Common myeloid progenitor, CD34-positive (primary cell): Measurements from ENCODE around the gene KIRREL3.

Experiments used
- CTCF ChIA-PET: fragments of 350-600 bp; sonication (Branson Sonifier 250); formaldehyde crosslinking; loops from one replicate; lab custom pipeline; 2021; ENCODE audit warnings: antibody characterized with exemption; lab: Charles Lee
- POLR2A ChIA-PET: fragments of 350-600 bp; sonication (Branson Sonifier 250); formaldehyde crosslinking; loops from one replicate; lab custom pipeline; 2021; ENCODE audit warnings: antibody characterized with exemption; lab: Charles Lee
- DNase-seq, 3 donors: peaks; one replicate each; pipeline versions ENCODE4 v3.0.0 to v3.0.0-alpha.2; 2013
- H3K27ac ChIP-seq, 2 experiments: 1 replicate in 1 of 2; 2 replicates in 1 of 2; pipeline ENCODE4 v1.7.0; 2013; ENCODE audit warnings: inconsistent platforms in 2 of 2, low read length in 2 of 2, mild to moderate bottlenecking in 2 of 2, low read depth in 1 of 2, moderate library complexity in 1 of 2; ENCODE audit not compliant: severe bottlenecking in 2 of 2, insufficient read depth in 1 of 2, poor library complexity in 1 of 2
- H3K27me3 ChIP-seq, 5 experiments: replicated peaks in 2 of 5; 1 replicate in 3 of 5; 2 replicates in 2 of 5; pipeline versions ENCODE4 v1.6.1 to v1.7.0; 2013; ENCODE audit warnings: low read length in 4 of 5, mild to moderate bottlenecking in 2 of 5, moderate library complexity in 2 of 5, inconsistent platforms in 1 of 5; ENCODE audit not compliant: insufficient read depth in 5 of 5, control insufficient read depth in 4 of 5
- H3K36me3 ChIP-seq, 4 experiments: 1 replicate in 2 of 4; 2 replicates in 2 of 4; pipeline versions ENCODE4 v1.6.1 to v1.7.0; 2013; ENCODE audit warnings: low read length in 3 of 4, control low read depth in 1 of 4, mild to moderate bottlenecking in 1 of 4; ENCODE audit not compliant: control insufficient read depth in 4 of 4, insufficient read depth in 4 of 4
- H3K4me1 ChIP-seq, 4 experiments: 1 replicate in 3 of 4; 2 replicates in 1 of 4; pipeline versions ENCODE4 v1.6.1 to v1.7.1; 2013; ENCODE audit warnings: low read length in 3 of 4, mild to moderate bottlenecking in 3 of 4, control low read depth in 1 of 4, inconsistent platforms in 1 of 4, moderate library complexity in 1 of 4; ENCODE audit not compliant: control insufficient read depth in 4 of 4, insufficient read depth in 4 of 4; ENCODE audit errors: control extremely low read depth in 1 of 4
- H3K4me3 ChIP-seq, 7 experiments: 1 replicate in 4 of 7; 2 replicates in 3 of 7; pipeline versions ENCODE4 v1.5.1 to v1.7.0; 2013; ENCODE audit warnings: mild to moderate bottlenecking in 7 of 7, low read length in 6 of 7, moderate library complexity in 6 of 7, inconsistent platforms in 2 of 7, low read depth in 2 of 7, control low read depth in 1 of 7; ENCODE audit not compliant: insufficient read depth in 4 of 7, control insufficient read depth in 1 of 7; ENCODE audit errors: extremely low read depth in 1 of 7
- H3K9me3 ChIP-seq, 5 experiments: 1 replicate in 4 of 5; 2 replicates in 1 of 5; pipeline versions ENCODE4 v1.6.1 to v1.7.1; 2013; ENCODE audit warnings: low read length in 4 of 5, mild to moderate bottlenecking in 2 of 5, inconsistent platforms in 1 of 5, low read depth in 1 of 5, moderate library complexity in 1 of 5; ENCODE audit not compliant: control insufficient read depth in 4 of 5, insufficient read depth in 2 of 5; ENCODE audit errors: control extremely low read depth in 1 of 5
- WGBS: methylation state at CpG from one replicate; pipeline ENCODE4 v1.1.5; 2013; ENCODE audit not compliant: insufficient coverage; 5-methylcytosine and 5-hydroxymethylcytosine counted together

Gene KIRREL3

GRCh38 chr11:126744699-126745098, 255.9 kb downstream of the KIRREL3 start:
- no peaks in the 10 kb centered on the region for H3K9me3 ChIP-seq
- H3K27me3 ChIP-seq = peaks cover 0 to 4% (median 2%) of the 10 kb centered on the region in 5 experiments
- ChIA-PET POLR2A (no interaction called here), CTCF (no interaction called here)
- DNase-seq = no peak
- no peaks in the 10 kb centered on the region for H3K36me3 ChIP-seq
- H3K27ac ChIP-seq = no peak overlapping the region
- H3K4me1 ChIP-seq = peaks cover 0 to 14% (median 0%) of the 10 kb centered on the region in 4 experiments
- no peak overlapping the region for H3K4me3 ChIP-seq
- 100% methylated on average over 4 of the region's 4 CpGs for WGBS

DNA sequence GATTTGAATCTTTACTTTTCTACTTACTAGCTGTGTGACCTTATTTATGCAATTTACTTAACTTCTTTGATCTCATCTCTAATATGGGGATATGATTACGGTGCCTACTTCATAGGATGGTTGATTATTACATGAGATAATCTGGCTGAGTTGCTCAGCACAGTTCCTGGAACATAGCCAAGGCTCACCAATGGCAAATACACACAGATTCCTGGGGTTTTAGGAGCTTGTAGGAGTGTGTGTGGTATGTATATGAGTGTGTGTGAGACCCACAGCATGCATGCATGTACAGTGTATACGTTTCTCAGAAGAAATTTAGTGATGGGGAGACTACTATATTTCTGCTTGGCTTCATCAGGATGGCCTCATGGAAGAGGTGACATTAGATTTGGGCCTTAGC, 256.9 kb downstream of the KIRREL3 start:
- peaks cover 0 to 4% (median under 1%) of the 10 kb centered on the region in 5 experiments for H3K27me3 ChIP-seq
- 88% methylated on average over 1 of the region's 2 CpGs for WGBS
- ChIA-PET POLR2A (no interaction called here), CTCF (interaction anchor here (0.6 to 2.2 kb wide), 2 partner anchors 9 to 27 kb away, joined by 4 to 8 read pairs; no protein-coding TSS in a partner anchor)
- no peaks in the 10 kb centered on the region for H3K9me3 ChIP-seq
- no peaks in the 10 kb centered on the region for H3K36me3 ChIP-seq
- H3K4me1 ChIP-seq = peaks cover 0 to 11% (median 0%) of the 10 kb centered on the region in 4 experiments
- no peak for DNase-seq
- no peak overlapping the region for H3K4me3 ChIP-seq
- no peak overlapping the region for H3K27ac ChIP-seq

GRCh38 chr11:126742582-126742981, 258.0 kb downstream of the KIRREL3 start:
- 92% methylated on average over 4 of the region's 4 CpGs for WGBS
- CTCF ChIA-PET = interaction anchor here (1.1 to 2.2 kb wide), 2 partner anchors 26 to 44 kb away, joined by 3 to 8 read pairs; no protein-coding TSS in a partner anchor
- Histone ChIP-seq H3K9me3 (no peaks in the 10 kb centered on the region), H3K4me1 (peaks cover 0 to under 1% (median 0%) of the 10 kb centered on the region in 4 experiments), H3K4me3 (no peak overlapping the region), H3K27ac (no peak overlapping the region), H3K27me3 (peaks cover 0 to 4% (median 0%) of the 10 kb centered on the region in 5 experiments), H3K36me3 (no peaks in the 10 kb centered on the region)
- no peak for DNase-seq
- POLR2A ChIA-PET = no interaction called here

DNA sequence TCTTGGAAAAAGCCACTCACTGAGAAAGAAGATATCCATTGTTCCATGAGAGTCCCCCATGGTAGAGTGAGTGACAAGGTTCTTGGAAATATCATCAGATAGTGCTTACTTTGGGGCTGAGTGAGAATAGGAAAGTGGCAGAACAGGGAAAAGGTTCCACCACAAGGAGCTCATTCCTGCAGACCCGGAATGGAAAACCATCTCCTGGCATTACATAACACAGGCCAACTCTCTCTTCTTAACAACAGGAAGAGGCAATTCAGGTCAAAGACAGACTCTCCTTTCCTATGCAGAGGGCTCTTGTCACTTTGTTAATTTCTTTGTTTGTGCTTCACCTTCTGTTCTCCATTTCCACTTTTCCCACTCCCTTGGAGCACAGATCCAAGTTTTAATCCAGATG, 259.7 kb downstream of the KIRREL3 start:
- Histone ChIP-seq H3K27ac (no peak overlapping the region), H3K36me3 (no peaks in the 10 kb centered on the region), H3K4me1 (no peaks in the 10 kb centered on the region), H3K4me3 (no peak overlapping the region), H3K27me3 (peaks cover 0 to 7% (median 0%) of the 10 kb centered on the region in 5 experiments), H3K9me3 (no peaks in the 10 kb centered on the region)
- 33% methylated on average over 1 of the region's 1 CpG for WGBS
- POLR2A ChIA-PET = no interaction called here
- no peak for DNase-seq
- CTCF ChIA-PET = no interaction called here

- no peak for DNase-seq
- Histone ChIP-seq H3K27me3 (peaks cover 0 to 7% (median 0%) of the 10 kb centered on the region in 5 experiments), H3K27ac (no peak overlapping the region), H3K4me1 (no peaks in the 10 kb centered on the region), H3K9me3 (no peaks in the 10 kb centered on the region), H3K36me3 (no peaks in the 10 kb centered on the region), H3K4me3 (no peak overlapping the region)
- ChIA-PET POLR2A (no interaction called here), CTCF (no interaction called here)
- WGBS = 94% methylated on average over 2 of the region's 2 CpGs
Measured at GRCh38 chr11:126739499-126740145, 260.9 kb downstream of the KIRREL3 start.

DNA sequence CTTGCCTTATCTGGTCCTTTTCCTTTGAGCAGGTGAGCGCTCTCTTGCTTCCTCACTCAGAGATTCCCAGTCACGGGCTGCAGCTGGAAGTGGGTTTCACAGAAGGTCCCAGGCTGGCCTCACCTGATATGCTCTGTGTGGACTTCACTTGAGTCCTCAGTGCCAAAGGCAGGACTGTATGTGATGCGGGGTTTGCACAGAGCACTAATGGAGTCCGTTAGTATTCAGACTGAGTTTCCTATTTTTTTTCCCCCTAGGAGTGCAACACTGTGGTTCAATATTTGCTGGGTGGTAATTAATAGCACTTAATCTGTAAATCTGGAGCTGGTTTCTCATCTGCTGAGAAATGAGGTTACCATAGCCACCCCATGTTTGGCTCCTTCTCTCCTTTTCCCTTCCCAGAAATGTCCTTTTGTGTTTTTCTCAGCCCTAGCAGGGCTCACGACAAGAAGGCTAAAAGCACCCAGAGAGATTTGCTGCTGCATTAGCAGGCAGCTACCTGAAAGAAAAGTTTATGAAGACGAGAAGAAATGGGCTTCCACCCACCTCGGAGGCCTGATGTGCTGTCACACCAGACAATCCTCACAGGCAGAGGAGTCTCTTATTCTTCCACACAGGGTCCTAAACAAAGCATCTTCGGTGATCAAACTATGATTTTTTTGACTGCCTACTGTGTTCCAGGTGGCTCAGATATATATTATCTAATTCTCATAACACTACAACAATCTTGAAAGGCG, 262.1 kb downstream of the KIRREL3 start:
- ChIA-PET POLR2A (no interaction called here), CTCF (no interaction called here)
- Histone ChIP-seq H3K9me3 (no peaks in the 10 kb centered on the region), H3K27ac (no peak overlapping the region), H3K27me3 (peaks cover 0 to 8% (median 2%) of the 10 kb centered on the region in 5 experiments), H3K4me3 (no peak overlapping the region), H3K36me3 (no peaks in the 10 kb centered on the region), H3K4me1 (no peaks in the 10 kb centered on the region)
- no peak for DNase-seq
- 82% methylated on average over 6 of the region's 9 CpGs for WGBS
